Measurements from ENCODE around the gene FBXO24.

Gene FBXO24

GRCh38 chr7:100568896-100569844 is 17.0 kb upstream of the FBXO24 start:
- peak overlapping the region; percentile 90 for H2BK5ac ChIP-seq (ENCODE audit: low read length)
- H3K14ac ChIP-seq (ENCODE audit: low read length) = peak overlapping the region; percentile 99
- H3K27ac ChIP-seq (replicated peaks; ENCODE audit: low read length) = peak overlapping the region; percentile 43
- peak overlapping the region; percentile 95 for H3K4me2 ChIP-seq (ENCODE audit: insufficient read depth, low read length, poor library complexity, severe bottlenecking)
- no peak overlapping the region for H4K8ac ChIP-seq (ENCODE audit: low read depth, low read length)
- peaks cover 0 to 2% of the 10 kb centered on the region in 2 donors for H3K9me3 ChIP-seq (replicated peaks in 1 of 2; ENCODE audit: control insufficient read depth in 2 of 2, insufficient read depth in 1 of 2, low read depth in 1 of 2, low read length in 2 of 2)
- H3K4me3 ChIP-seq (ENCODE audit: low read length in 2 of 2) = peak overlapping the region; percentile 29 to 83
- DNase-seq (ENCODE audit: low spot score) = peak; percentile 67
- H3K4me1 ChIP-seq (ENCODE audit: control insufficient read depth in 2 of 2, insufficient read depth in 1 of 2, low read depth in 1 of 2, low read length in 2 of 2) = peaks cover 29 to 51% of the 10 kb centered on the region in 2 donors
- H3K9ac ChIP-seq (ENCODE audit: low read depth, low read length, poor library complexity) = peak overlapping the region; percentile 94
- H3K18ac ChIP-seq (ENCODE audit: low read length) = peak overlapping the region; percentile 100
- no peaks in the 10 kb centered on the region for H3K36me3 ChIP-seq (replicated peaks in 1 of 2; ENCODE audit: control insufficient read depth in 2 of 2, insufficient read depth in 2 of 2, low read length in 2 of 2)
- H3K27me3 ChIP-seq (ENCODE audit: control insufficient read depth in 3 of 3, insufficient read depth in 3 of 3, low read depth in 1 of 3, low read length in 3 of 3) = peaks cover 0 to 13% (median 0%) of the 10 kb centered on the region in 3 experiments
- WGBS, 2 donors (ENCODE audit: extremely low coverage in 2 of 2, insufficient read length in 2 of 2, insufficient replicate concordance in 1 of 2) = no CpG with 5 or more reads among the region's 36 CpGs
- H4K91ac ChIP-seq (ENCODE audit: low read depth, low read length, poor library complexity) = no peak overlapping the region
- peak overlapping the region; percentile 76 for H2AFZ ChIP-seq (ENCODE audit: low read length)
- H3K79me1 ChIP-seq (ENCODE audit: low read depth, low read length) = peaks cover 5% of the 10 kb centered on the region
- peak overlapping the region; percentile 100 for H2BK120ac ChIP-seq (ENCODE audit: low read depth, low read length)
- peak overlapping the region; percentile 99 for H2BK15ac ChIP-seq (ENCODE audit: low read length)
- peak overlapping the region; percentile 100 for H3K23ac ChIP-seq (ENCODE audit: low read depth, low read length, poor library complexity)
- no peak overlapping the region for H3K4ac ChIP-seq (ENCODE audit: low read length)
- H2AK5ac ChIP-seq (ENCODE audit: low read depth, low read length) = peak overlapping the region; percentile 66
- no peak overlapping the region for H2BK12ac ChIP-seq (ENCODE audit: low read length)

- Histone ChIP-seq H2AK5ac (ENCODE audit: low read depth, low read length) (peak overlapping the region; percentile 83), H2BK12ac (ENCODE audit: low read length) (no peak overlapping the region)
Observed at GRCh38 chr7:100570954-100571828, 14.9 kb upstream of the FBXO24 start.

GRCh38 chr7:100571829-100572116 is 14.4 kb upstream of the FBXO24 start:
- Histone ChIP-seq H3K23ac (ENCODE audit: low read depth, low read length, poor library complexity) (no peak overlapping the region), H2BK120ac (ENCODE audit: low read depth, low read length) (no peak overlapping the region), H3K4me2 (ENCODE audit: insufficient read depth, low read length, poor library complexity, severe bottlenecking) (no peak overlapping the region), H4K91ac (ENCODE audit: low read depth, low read length, poor library complexity) (no peak overlapping the region), H3K79me1 (ENCODE audit: low read depth, low read length) (peaks cover 5% of the 10 kb centered on the region), H3K4ac (ENCODE audit: low read length) (no peak overlapping the region), H3K27ac (replicated peaks; ENCODE audit: low read length) (no peak overlapping the region), H3K14ac (ENCODE audit: low read length) (no peak overlapping the region), H3K9me3 (replicated peaks in 1 of 2; ENCODE audit: control insufficient read depth in 2 of 2, insufficient read depth in 1 of 2, low read depth in 1 of 2, low read length in 2 of 2) (peaks cover 0 to 2% of the 10 kb centered on the region in 2 donors), H3K4me3 (ENCODE audit: low read length in 2 of 2) (no peak overlapping the region), H2AK5ac (ENCODE audit: low read depth, low read length) (peak overlapping the region; percentile 58), H4K8ac (ENCODE audit: low read depth, low read length) (no peak overlapping the region), H3K4me1 (ENCODE audit: control insufficient read depth in 2 of 2, insufficient read depth in 1 of 2, low read depth in 1 of 2, low read length in 2 of 2) (peaks cover 29 to 50% of the 10 kb centered on the region in 2 donors), H2BK12ac (ENCODE audit: low read length) (no peak overlapping the region), H3K27me3 (ENCODE audit: control insufficient read depth in 3 of 3, insufficient read depth in 3 of 3, low read depth in 1 of 3, low read length in 3 of 3) (peaks cover 0 to 13% (median 0%) of the 10 kb centered on the region in 3 experiments), H2BK15ac (ENCODE audit: low read length) (peak overlapping the region; percentile 2), H3K9ac (ENCODE audit: low read depth, low read length, poor library complexity) (no peak overlapping the region), H3K36me3 (replicated peaks in 1 of 2; ENCODE audit: control insufficient read depth in 2 of 2, insufficient read depth in 2 of 2, low read length in 2 of 2) (peaks cover 14 to 21% of the 10 kb centered on the region in 2 donors), H2AFZ (ENCODE audit: low read length) (no peak overlapping the region), H3K18ac (ENCODE audit: low read length) (peak overlapping the region; percentile 62), H2BK5ac (ENCODE audit: low read length) (no peak overlapping the region)
- DNase-seq (ENCODE audit: low spot score) = no peak
- WGBS, 2 donors (ENCODE audit: extremely low coverage in 2 of 2, insufficient read length in 2 of 2, insufficient replicate concordance in 1 of 2) = no CpG with 5 or more reads among the region's 2 CpGs

More at GRCh38 chr7:100570954-100571828, 14.9 kb upstream of the FBXO24 start:
- no CpG with 5 or more reads among the region's 26 CpGs for WGBS, 2 donors (ENCODE audit: extremely low coverage in 2 of 2, insufficient read length in 2 of 2, insufficient replicate concordance in 1 of 2)
- H2BK5ac ChIP-seq (ENCODE audit: low read length) = peak overlapping the region; percentile 39
- H3K4me3 ChIP-seq (ENCODE audit: low read length in 2 of 2) = no peak overlapping the region
- DNase-seq (ENCODE audit: low spot score) = no peak
- H2BK120ac ChIP-seq (ENCODE audit: low read depth, low read length) = no peak overlapping the region
- no peak overlapping the region for H3K27ac ChIP-seq (replicated peaks; ENCODE audit: low read length)
- peak overlapping the region; percentile 72 for H3K9ac ChIP-seq (ENCODE audit: low read depth, low read length, poor library complexity)
- H3K4me1 ChIP-seq (ENCODE audit: control insufficient read depth in 2 of 2, insufficient read depth in 1 of 2, low read depth in 1 of 2, low read length in 2 of 2) = peaks cover 29 to 51% of the 10 kb centered on the region in 2 donors
- H3K18ac ChIP-seq (ENCODE audit: low read length) = peak overlapping the region; percentile 82
- no peak overlapping the region for H2AFZ ChIP-seq (ENCODE audit: low read length)
- peak overlapping the region; percentile 83 for H3K23ac ChIP-seq (ENCODE audit: low read depth, low read length, poor library complexity)
- H3K36me3 ChIP-seq (replicated peaks in 1 of 2; ENCODE audit: control insufficient read depth in 2 of 2, insufficient read depth in 2 of 2, low read length in 2 of 2) = peaks cover 11 to 15% of the 10 kb centered on the region in 2 donors
- peaks cover 5% of the 10 kb centered on the region for H3K79me1 ChIP-seq (ENCODE audit: low read depth, low read length)
- no peak overlapping the region for H4K91ac ChIP-seq (ENCODE audit: low read depth, low read length, poor library complexity)
- H3K4ac ChIP-seq (ENCODE audit: low read length) = no peak overlapping the region
- no peak overlapping the region for H3K14ac ChIP-seq (ENCODE audit: low read length)
- H3K9me3 ChIP-seq (replicated peaks in 1 of 2; ENCODE audit: control insufficient read depth in 2 of 2, insufficient read depth in 1 of 2, low read depth in 1 of 2, low read length in 2 of 2) = peaks cover 0 to 2% of the 10 kb centered on the region in 2 donors
- H2BK15ac ChIP-seq (ENCODE audit: low read length) = peak overlapping the region; percentile 43
- H4K8ac ChIP-seq (ENCODE audit: low read depth, low read length) = no peak overlapping the region
- no peak overlapping the region for H3K4me2 ChIP-seq (ENCODE audit: insufficient read depth, low read length, poor library complexity, severe bottlenecking)
- H3K27me3 ChIP-seq (ENCODE audit: control insufficient read depth in 3 of 3, insufficient read depth in 3 of 3, low read depth in 1 of 3, low read length in 3 of 3) = peaks cover 0 to 13% (median 0%) of the 10 kb centered on the region in 3 experiments
